GM12892 (cell line): ENCODE data around the gene KIF16B.

ENCODE experiments used
- DNase-seq: peaks from one replicate; pipeline ENCODE4 v3.0.0; 2011; ENCODE audit not compliant: insufficient read length
- FAIRE-seq: peaks from 2 replicates; lab custom pipeline; 2011; peaks lifted over from hg19 to GRCh38; lab: Jason Lieb, UNC
- POLR2A ChIP-seq: IDR thresholded peaks from 2 replicates; pipeline ENCODE4 v1.6.1; 2011; ENCODE audit warnings: low read depth, low read length, control low read depth
- POLR2AphosphoS5 ChIP-seq: IDR thresholded peaks from 2 replicates; pipeline ENCODE4 v1.6.1; 2011; ENCODE audit warnings: low read depth, low read length, control low read depth
- TAF1 ChIP-seq: IDR thresholded peaks from 2 replicates; pipeline ENCODE4 v1.6.1; 2011; ENCODE audit warnings: low read depth, mild to moderate bottlenecking, control low read depth, low read length, borderline replicate concordance

KIF16B gene

GRCh38 chr20:16544949-16545348, 28.3 kb downstream of the KIF16B start:
- no peak for TF ChIP-seq POLR2A
- TF ChIP-seq POLR2AphosphoS5: no peak
- TF ChIP-seq TAF1: no peak
- FAIRE-seq: no peak
- no peak for DNase-seq

DNA sequence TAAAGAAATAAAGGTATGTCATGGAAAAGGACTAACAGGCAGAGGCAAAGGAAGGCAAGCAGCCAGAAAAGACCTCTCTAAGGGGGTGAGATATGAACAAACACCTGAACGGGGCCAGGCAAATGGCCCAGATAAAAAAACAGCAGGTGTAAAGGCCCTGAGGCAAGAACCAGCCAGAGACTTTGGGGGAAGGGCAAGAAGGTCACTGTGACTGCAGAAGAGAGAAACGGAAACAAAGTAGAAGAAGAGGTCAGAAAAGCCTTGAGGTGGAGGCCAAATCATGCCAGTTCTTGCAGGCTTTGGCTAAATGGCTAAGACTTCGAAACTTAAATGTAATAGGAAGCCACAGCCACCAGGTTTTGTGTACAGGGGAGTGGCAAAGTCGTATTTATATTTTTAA, 30.8 kb downstream of the KIF16B start:
- DNase-seq (no peak), FAIRE-seq (no peak)
- no peak for TF ChIP-seq POLR2A

GRCh38 chr20:16541878-16542277, 31.4 kb downstream of the KIF16B start:
- FAIRE-seq (no peak), DNase-seq (no peak)
- TF ChIP-seq POLR2A: no peak
- TF ChIP-seq POLR2AphosphoS5: no peak
- no peak for TF ChIP-seq TAF1

DNA sequence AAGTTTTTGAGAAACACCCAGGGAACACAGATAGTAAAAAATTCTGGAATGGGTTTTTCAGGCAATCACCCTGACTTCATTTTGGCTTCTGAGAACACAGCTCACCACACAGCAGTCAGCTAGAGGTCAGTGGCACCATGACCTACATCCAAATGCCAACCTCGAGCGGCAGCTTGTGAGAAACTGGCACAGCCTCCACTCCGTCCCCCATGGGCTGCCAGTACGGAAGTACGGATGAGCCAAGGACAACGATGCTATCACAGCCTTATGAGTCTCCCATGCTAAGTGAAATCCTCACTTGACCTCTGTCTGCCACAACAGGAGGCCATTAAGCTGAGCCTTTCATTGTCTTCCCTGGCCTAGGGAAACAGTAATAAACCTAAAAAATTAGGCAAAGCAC, 32.0 kb downstream of the KIF16B start:
- FAIRE-seq: no peak
- DNase-seq: no peak
- TF ChIP-seq TAF1 (no peak), POLR2AphosphoS5 (no peak), POLR2A (no peak)

DNA sequence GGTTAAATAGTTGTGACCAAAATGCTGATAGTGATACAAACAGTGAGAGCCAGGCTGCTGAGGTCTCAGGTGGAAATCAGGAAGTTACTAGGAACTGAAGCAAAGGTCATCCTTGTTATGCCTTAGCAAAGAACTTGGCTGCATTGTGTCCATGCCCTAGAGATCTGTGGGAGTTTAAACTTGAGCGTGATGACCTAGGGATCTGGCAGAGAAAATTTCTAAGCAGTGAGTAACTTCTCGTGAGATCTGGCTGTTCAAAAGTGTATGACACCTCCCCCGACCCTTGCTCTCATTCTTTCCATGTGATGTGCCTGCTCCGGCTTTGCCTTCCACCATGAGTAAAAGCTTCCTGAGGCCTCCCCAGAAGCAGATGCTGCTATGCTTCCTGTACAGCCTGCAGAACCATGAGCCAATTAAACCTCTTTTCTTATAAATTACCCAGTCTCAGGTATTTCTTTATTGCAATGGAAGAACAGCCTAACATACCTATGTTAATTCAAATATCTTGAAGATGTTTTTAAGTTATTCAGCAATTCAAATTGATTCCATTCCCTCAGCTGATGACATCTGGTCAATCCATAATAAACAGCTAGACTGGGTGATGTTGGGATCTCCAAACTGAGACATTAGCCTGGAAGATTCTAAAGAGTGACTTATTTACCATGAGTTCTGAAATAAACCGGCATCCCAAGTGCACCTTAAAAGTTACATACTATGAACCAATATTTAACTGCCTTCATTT, 33.8 kb downstream of the KIF16B start:
- DNase-seq: no peak
- no peak for FAIRE-seq
- TF ChIP-seq POLR2AphosphoS5 (no peak), TAF1 (no peak), POLR2A (no peak)

DNA sequence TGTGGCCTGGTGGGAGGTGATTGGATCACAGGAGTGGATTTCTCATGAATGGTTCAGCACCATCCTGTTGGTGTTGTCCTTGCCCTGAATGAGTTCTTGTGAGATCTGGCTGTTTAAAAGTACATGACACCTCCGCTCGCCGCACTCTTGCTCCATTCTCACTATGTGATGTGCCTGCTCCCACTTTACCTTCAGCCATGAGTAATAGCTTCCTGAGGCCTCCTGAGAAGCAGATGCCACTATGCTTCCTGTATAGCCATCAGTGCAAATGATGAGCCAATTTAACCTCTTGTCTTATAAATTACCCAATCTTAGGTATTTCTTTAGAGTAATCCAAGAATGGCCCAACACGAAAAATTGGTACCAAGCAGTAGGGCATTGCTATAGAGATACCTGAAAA, 34.5 kb downstream of the KIF16B start:
- DNase-seq (no peak), FAIRE-seq (no peak)
- TF ChIP-seq TAF1 (no peak), POLR2A (no peak), POLR2AphosphoS5 (no peak)

GRCh38 chr20:16537918-16538317, 35.3 kb downstream of the KIF16B start:
- TF ChIP-seq TAF1 (no peak), POLR2AphosphoS5 (no peak), POLR2A (no peak)
- FAIRE-seq: no peak
- DNase-seq: no peak

GRCh38 chr20:16537025-16537665, 36.1 kb downstream of the KIF16B start:
- no peak for DNase-seq
- FAIRE-seq: no peak
- no peak for TF ChIP-seq TAF1

DNA sequence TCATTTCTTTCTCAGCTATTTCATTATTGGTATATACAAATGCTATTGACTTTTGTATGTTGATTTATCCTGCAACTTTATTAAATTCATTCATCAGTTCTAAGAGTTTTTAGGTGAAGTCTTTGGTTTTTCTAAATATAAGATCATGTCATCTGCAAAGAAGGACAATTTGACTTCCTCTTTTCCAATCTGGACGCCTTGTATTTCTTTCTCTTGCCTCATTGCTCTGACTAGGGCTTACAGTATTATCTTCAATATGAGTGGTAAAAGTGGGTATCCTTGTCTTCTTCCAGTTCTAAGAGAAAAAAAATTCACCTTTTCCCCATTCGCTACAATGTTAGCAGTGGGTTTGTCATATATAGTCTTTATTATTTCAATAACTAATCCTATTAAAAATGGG, 38.0 kb downstream of the KIF16B start:
- FAIRE-seq: no peak
- DNase-seq: no peak
- TF ChIP-seq POLR2AphosphoS5 (no peak), TAF1 (no peak), POLR2A (no peak)

- no peak for DNase-seq
- TF ChIP-seq TAF1: no peak
- no peak for TF ChIP-seq POLR2AphosphoS5
- no peak for TF ChIP-seq POLR2A
- no peak for FAIRE-seq
Observed at GRCh38 chr20:16533502-16533901, 39.7 kb downstream of the KIF16B start.

GRCh38 chr20:16531485-16531884, 41.8 kb downstream of the KIF16B start:
- no peak for TF ChIP-seq POLR2A
- no peak for TF ChIP-seq TAF1
- no peak for TF ChIP-seq POLR2AphosphoS5
- no peak for FAIRE-seq

DNA sequence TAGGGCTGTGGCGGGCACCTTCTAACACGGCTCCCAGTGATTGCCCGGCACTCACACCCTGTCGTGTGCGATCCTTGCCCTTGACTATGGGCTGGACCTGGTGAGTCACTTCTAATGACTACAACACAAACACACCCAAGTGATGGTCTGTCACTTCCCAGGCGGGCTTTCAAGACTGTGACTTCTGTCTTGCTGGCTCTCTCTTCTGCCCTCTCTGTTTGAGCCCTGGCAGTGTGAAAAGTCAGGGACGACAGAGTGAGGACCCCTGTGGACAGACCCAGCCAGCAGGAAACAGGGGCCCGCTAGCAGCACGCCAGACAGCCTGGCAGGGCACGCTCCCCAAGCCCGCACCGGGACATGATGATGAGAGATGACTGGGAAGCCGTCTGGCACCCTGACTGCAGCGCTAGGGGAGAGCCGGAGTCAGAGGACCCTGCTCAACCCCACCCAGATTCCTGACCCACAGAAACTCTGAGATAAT, 43.0 kb downstream of the KIF16B start:
- no peak for FAIRE-seq
- no peak for DNase-seq
- TF ChIP-seq TAF1 (no peak), POLR2A (no peak), POLR2AphosphoS5 (no peak)

More at GRCh38 chr20:16531485-16531884, 41.8 kb downstream of the KIF16B start:
- no peak for DNase-seq
